BJ (cell line): ENCODE results near the gene CCSER2. TPM values are rescaled to one million over a fixed set of nuclear protein-coding genes. Genes with fewer than 3 reads are reported as not detected.
A peak's percentile ranks its signal among the peaks of the same experiment; 100 is the strongest.

ENCODE experiments used
- CTCF ChIA-PET: fragments of 350-600 bp; formaldehyde crosslinking; extraction: SDS; loops from one replicate; lab custom pipeline; 2021; ENCODE audit warnings: antibody characterized with exemption, inconsistent platforms; lab: Yijun Ruan, JAX
- POLR2A ChIA-PET: fragments of 300-600 bp; sonication (Branson Sonifier 250); formaldehyde crosslinking; extraction: SDS; loops from one replicate; lab custom pipeline; 2021; ENCODE audit warnings: antibody characterized with exemption; lab: Charles Lee
- DNase-seq: peaks from one replicate; pipeline ENCODE4 v3.0.0-alpha.2; 2011; ENCODE audit warnings: low read depth
- H3K27me3 ChIP-seq: 2 replicates; pipeline ENCODE4 v1.6.0; 2011; ENCODE audit warnings: low read length; ENCODE audit not compliant: control insufficient read depth, insufficient read depth
- H3K36me3 ChIP-seq: 2 replicates; pipeline ENCODE4 v1.5.1; 2011; ENCODE audit warnings: low read length; ENCODE audit not compliant: control insufficient read depth, insufficient read depth
- H3K4me3 ChIP-seq: 2 replicates; pipeline ENCODE4 v1.5.1; 2011; ENCODE audit warnings: low read depth, mild to moderate bottlenecking, control low read depth, low read length
- CTCF ChIP-seq: IDR thresholded peaks from 2 replicates; pipeline ENCODE4 v1.5.1; 2011; ENCODE audit warnings: low read depth, mild to moderate bottlenecking, control low read depth, inconsistent platforms, low read length, moderate library complexity; ENCODE audit not compliant: insufficient read depth
- polyA plus RNA-seq: library from polyadenylated mRNA; depleted of rRNA; stranded (reverse); fragments of >200 nt; gene quantifications from 2 replicates; pipeline ENCODE4 v1.2.3, GENCODE V29; 2011

CCSER2 gene
- polyA plus RNA-seq, 1 experiment = 28.7 TPM

- DNase-seq = no peak
- Histone ChIP-seq H3K4me3 (no peak overlapping the region), H3K36me3 (no peaks in the 10 kb centered on the region), H3K27me3 (no peaks in the 10 kb centered on the region)
- CTCF ChIA-PET = interaction anchor here (0.6 to 1.2 kb wide), 2 partner anchors 189 to 251 kb away, joined by 3 read pairs; no protein-coding TSS in a partner anchor
- POLR2A ChIA-PET = no interaction called here
- no peak for TF ChIP-seq CTCF
Measured at GRCh38 chr10:84348447-84348846, 20.1 kb downstream of the CCSER2 start.

GRCh38 chr10:84348860-84349259 is 20.5 kb downstream of the CCSER2 start:
- peak; percentile 52 for DNase-seq
- Histone ChIP-seq H3K27me3 (no peaks in the 10 kb centered on the region), H3K36me3 (no peaks in the 10 kb centered on the region), H3K4me3 (no peak overlapping the region)
- no peak for TF ChIP-seq CTCF
- ChIA-PET CTCF (interaction anchor here (0.6 to 1.2 kb wide), 2 partner anchors 188 to 251 kb away, joined by 3 read pairs; no protein-coding TSS in a partner anchor), POLR2A (no interaction called here)

GRCh38 chr10:84352251-84352842 is 24.0 kb downstream of the CCSER2 start:
- Histone ChIP-seq H3K36me3 (no peaks in the 10 kb centered on the region), H3K27me3 (no peaks in the 10 kb centered on the region), H3K4me3 (no peak overlapping the region)
- peak; percentile 82 for TF ChIP-seq CTCF
- ChIA-PET CTCF (interaction anchor here (0.6 to 3.8 kb wide), 24 partner anchors 9 to 1996 kb away, joined by 3 to 25 read pairs (median 4); partner anchors contain the start of gene CCSER2), POLR2A (no interaction called here)
- DNase-seq = no peak

GRCh38 chr10:84353052-84353803 is 24.8 kb downstream of the CCSER2 start:
- ChIA-PET POLR2A (no interaction called here), CTCF (interaction anchor here (0.6 to 3.8 kb wide), 17 partner anchors 8 to 195 kb away, joined by 3 to 25 read pairs (median 3); partner anchors contain the start of gene CCSER2)
- TF ChIP-seq CTCF = no peak
- Histone ChIP-seq H3K4me3 (no peak overlapping the region), H3K27me3 (no peaks in the 10 kb centered on the region), H3K36me3 (no peaks in the 10 kb centered on the region)
- DNase-seq = no peak

- POLR2A ChIA-PET = no interaction called here
- no peak for DNase-seq
- no peaks in the 10 kb centered on the region for H3K36me3 ChIP-seq
- H3K4me3 ChIP-seq = no peak overlapping the region
- H3K27me3 ChIP-seq = no peaks in the 10 kb centered on the region
- CTCF ChIA-PET = interaction anchor here (0.9 to 1.2 kb wide), 3 partner anchors 12 to 20 kb away, joined by 3 read pairs; no protein-coding TSS in a partner anchor
- TF ChIP-seq CTCF = no peak
Measured at GRCh38 chr10:84354623-84355022, 26.2 kb downstream of the CCSER2 start.
